A549 treated with CORT108297 at 1 μM for 4 hours (cell line): ENCODE data around the gene SLK. TPM values are rescaled to one million over a fixed set of nuclear protein-coding genes. Genes with fewer than 3 reads are reported as not detected.

Experiments
- total RNA-seq: library from RNA; stranded (reverse); fragments of 200-300 nt; extraction: Qiagen RNA extraction; gene quantifications from 5 replicates; pipeline ENCODE4 v1.2.3, GENCODE V29; 2022

The SLK gene
- total RNA-seq, result 21.7 to 37.8 TPM (median 28.7 TPM) in 5 replicates

DNA sequence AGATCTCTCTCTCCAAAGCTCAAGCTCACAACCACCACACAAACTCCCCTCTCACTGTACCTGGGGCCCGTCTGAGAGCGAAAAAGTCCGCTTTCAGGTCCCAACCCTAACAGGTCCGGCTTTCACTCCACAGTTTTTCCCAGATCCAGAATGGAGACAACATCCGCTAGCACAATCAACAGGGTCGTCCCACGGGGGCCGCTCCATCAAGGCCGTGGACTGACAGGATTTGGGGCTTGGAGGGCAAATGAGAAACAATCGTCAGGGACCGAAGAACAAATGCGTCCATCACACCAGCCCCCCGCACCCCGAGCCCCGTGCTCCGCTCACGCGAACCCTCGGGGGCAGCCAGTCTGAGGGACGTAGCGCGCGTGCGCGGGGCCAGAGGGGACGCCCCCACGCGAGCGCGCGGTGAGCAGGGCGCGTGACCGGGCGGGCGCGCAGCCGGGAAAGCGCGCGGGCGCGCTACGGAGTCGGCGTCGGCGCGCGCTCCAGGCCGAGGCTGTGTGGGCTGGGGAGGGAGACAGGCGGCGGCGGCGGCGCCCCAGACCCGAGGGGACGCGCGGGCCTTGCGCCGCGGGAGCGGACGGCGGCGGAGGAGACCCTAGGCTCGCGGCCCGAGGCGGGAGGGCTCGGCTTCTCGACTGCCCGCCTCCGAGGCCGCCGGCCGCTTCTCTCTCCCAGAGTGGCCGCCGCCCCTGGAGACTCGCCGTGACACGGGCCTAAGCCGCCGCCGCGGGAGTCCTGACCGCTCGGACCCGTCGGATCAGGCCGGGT, at the start of gene SLK:
SLK (plus strand) TSS at position 470 of the 777 bp plus-strand sequence. CDS start 606 bp downstream, outside the sequence.

DNA sequence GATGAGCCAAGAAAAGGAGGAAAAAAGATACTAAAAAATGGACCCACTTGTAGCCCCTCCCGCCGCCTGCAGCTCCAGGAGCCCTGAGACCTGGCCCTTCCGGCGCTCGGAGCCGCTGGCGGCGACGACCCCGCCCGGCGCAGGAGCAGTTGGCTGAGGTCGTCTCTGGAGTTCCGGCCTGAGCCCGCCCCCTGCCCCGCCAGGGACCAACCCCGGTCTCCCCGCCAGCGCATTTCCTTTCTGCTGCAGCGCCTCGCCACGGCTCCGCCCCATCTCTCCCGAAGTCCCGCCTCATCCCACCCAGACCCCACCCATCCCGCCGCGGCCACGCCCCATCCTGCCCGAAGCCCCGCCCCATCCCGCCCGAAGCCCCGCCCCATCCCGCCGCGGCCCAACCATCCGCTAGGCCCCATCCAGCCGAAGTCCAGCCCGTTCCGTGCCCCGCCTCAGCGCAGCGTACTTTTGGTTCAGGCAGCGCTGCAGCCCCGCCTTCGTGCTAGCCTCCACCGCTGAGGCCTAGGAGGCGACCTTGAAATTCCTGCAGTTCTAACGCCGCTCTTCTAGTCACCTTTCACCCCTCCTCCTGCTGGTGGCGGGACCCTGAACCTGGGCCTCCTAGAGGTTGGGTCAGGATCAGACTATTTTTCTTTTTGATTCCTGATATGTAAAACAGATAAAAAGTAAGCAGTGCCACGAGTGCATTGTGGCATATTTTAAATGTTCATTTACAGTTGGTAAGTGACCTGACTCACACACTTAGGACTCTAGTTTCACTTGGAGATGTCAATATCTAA, 48.7 kb upstream of the SLK start, which contains the start of gene STN1:
STN1 (minus strand) TSS at position 132 of the 794 bp plus-strand sequence. CDS start 590 bp downstream, outside the sequence.

Other genes starting within 250 kb of the SLK start
- 1.2 to 2.8 TPM (median 1.9 TPM) in 5 replicates for gene SH3PXD2A, start 111.6 kb upstream of the SLK start, total RNA-seq
- 16.5 to 19.4 TPM (median 19.0 TPM) in 5 replicates for gene STN1, start 49.0 kb upstream of the SLK start, total RNA-seq
- gene COL17A1, start 118.7 kb downstream of the SLK start, total RNA-seq, result 1.6 to 2.7 TPM (median 2.2 TPM) in 5 replicates
- gene SFR1, start 155.0 kb downstream of the SLK start, total RNA-seq, result 14.5 to 23.5 TPM (median 15.5 TPM) in 5 replicates